K562 (cell line): ENCODE results near the gene TNRC6B. TPM values are rescaled to one million over a fixed set of nuclear protein-coding genes. Genes with fewer than 3 reads are reported as not detected.

Experiments used
- ATAC-seq: fragments of 200-7000 bp; cut with Tn5 transposase; 3 replicates; pipeline ENCODE4 v1.9.1; 2020; ENCODE audit warnings: moderate library complexity
- BruUV-seq: library from RNA; stranded (reverse); fragments of 400-500 nt; replicated peaks from 2 replicates; lab custom pipeline; 2021; lab: Mats Ljungman, UMichigan
- CTCF ChIA-PET: fragments of 300-600 bp; formaldehyde crosslinking; extraction: SDS; loops from one replicate; lab custom pipeline; 2021; ENCODE audit warnings: low intra/inter-chr PET ratio; lab: Yijun Ruan, JAX
- POLR2A ChIA-PET: fragments of 300-600, 350-650 bp; sonication (Branson Sonifier 250); formaldehyde crosslinking; extraction: SDS; loops from one replicate; lab custom pipeline; 2021; ENCODE audit warnings: antibody characterized with exemption, inconsistent platforms; lab: Yijun Ruan, JAX
- DNase-seq, 4 experiments: peaks; one replicate each; pipeline versions ENCODE4 v3.0.0 to v3.0.0-alpha.2; 2011 to 2018; ENCODE audit warnings: low spot score in 3 of 4, mixed read lengths in 3 of 4; ENCODE audit errors: extremely low read depth in 1 of 4
- FAIRE-seq: peaks from 2 replicates; lab custom pipeline; 2011; peaks lifted over from hg19 to GRCh38; lab: Jason Lieb, UNC
- H2AFZ ChIP-seq: 2 replicates; pipeline ENCODE4 v1.6.0; 2011; ENCODE audit warnings: low read depth, low read length, control low read depth, inconsistent platforms
- H3K27ac ChIP-seq: fragments of 200-600 bp; 3 replicates; pipeline ENCODE4 v1.8.0; 2011; ENCODE audit warnings: low read depth, mild to moderate bottlenecking, control low read depth, inconsistent platforms, low read length, moderate library complexity, mixed read lengths; ENCODE audit errors: extremely low read depth
- H3K27me3 ChIP-seq, 2 experiments: fragments of 300-600 bp in 1 of 2; 2 replicates in 1 of 2; 3 replicates in 1 of 2; pipeline versions ENCODE4 v1.6.0 to v1.8.0; 2011; ENCODE audit warnings: inconsistent platforms in 2 of 2, low read length in 2 of 2, mild to moderate bottlenecking in 1 of 2, mixed read lengths in 1 of 2, moderate library complexity in 1 of 2; ENCODE audit not compliant: control insufficient read depth in 2 of 2, insufficient read depth in 2 of 2
- H3K36me3 ChIP-seq: fragments of 300-600 bp; 3 replicates; pipeline ENCODE4 v1.8.0; 2011; ENCODE audit warnings: mild to moderate bottlenecking, low read length, inconsistent platforms; ENCODE audit not compliant: control insufficient read depth, insufficient read depth
- H3K4me1 ChIP-seq, 2 experiments: fragments of 200-600 bp in 1 of 2; replicated peaks in 1 of 2; 2 replicates in 1 of 2; 3 replicates in 1 of 2; pipeline versions ENCODE4 v1.5.1 to v1.8.0; 2011; ENCODE audit warnings: inconsistent platforms in 2 of 2, low read length in 2 of 2, mild to moderate bottlenecking in 1 of 2, mixed read lengths in 1 of 2, moderate library complexity in 1 of 2; ENCODE audit not compliant: control insufficient read depth in 2 of 2, insufficient read depth in 2 of 2
- H3K4me2 ChIP-seq: 2 replicates; pipeline ENCODE4 v1.6.1; 2011; ENCODE audit warnings: low read length, control low read depth, inconsistent platforms, mixed read lengths; ENCODE audit not compliant: insufficient read depth
- H3K4me3 ChIP-seq: fragments of 200-600 bp; sonication (generic), shearing (Covaris generic); 2 replicates; pipeline ENCODE4 v1.5.1; 2016; ENCODE audit warnings: control low read depth, inconsistent platforms
- H3K79me2 ChIP-seq: fragments of 200-600 bp; 3 replicates; pipeline ENCODE4 v1.8.0; 2011; ENCODE audit warnings: low read length, inconsistent platforms; ENCODE audit not compliant: control insufficient read depth, insufficient read depth
- H3K9ac ChIP-seq, 2 experiments: 2 replicates each; pipeline versions ENCODE4 v1.6.0 to v1.6.1; 2011; ENCODE audit warnings: low read depth in 2 of 2, low read length in 2 of 2, control low read depth in 1 of 2, inconsistent platforms in 1 of 2, mild to moderate bottlenecking in 1 of 2, mixed read lengths in 1 of 2; ENCODE audit not compliant: insufficient read depth in 1 of 2
- H3K9me1 ChIP-seq: one replicate; pipeline ENCODE4 v1.6.0; 2011; ENCODE audit warnings: inconsistent platforms, mild to moderate bottlenecking, low read length, moderate library complexity; ENCODE audit not compliant: control insufficient read depth, insufficient read depth
- H3K9me3 ChIP-seq: replicated peaks from 2 replicates; pipeline ENCODE4 v1.5.1; 2011; ENCODE audit warnings: low read depth, low read length, inconsistent platforms; ENCODE audit not compliant: control insufficient read depth, insufficient read depth
- H4K20me1 ChIP-seq: replicated peaks from 2 replicates; pipeline ENCODE4 v1.6.1; 2011; ENCODE audit warnings: low read length, inconsistent platforms, mixed read lengths; ENCODE audit not compliant: control insufficient read depth, insufficient read depth
- CCAR2 ChIP-seq: fragments of 200-400 bp; formaldehyde crosslinking; IDR thresholded peaks from 2 replicates; pipeline ENCODE4 v1.6.1; 2017; ENCODE audit warnings: mild to moderate bottlenecking, low read depth, low read length
- CEBPB ChIP-seq: fragments of 450-650 bp; IDR thresholded peaks from 2 replicates; pipeline ENCODE4 v1.6.1; 2016; ENCODE audit warnings: missing genetic modification characterization, missing compliant biosample characterization
- CREM ChIP-seq: IDR thresholded peaks from 2 replicates; pipeline ENCODE4 v1.6.1; 2014; ENCODE audit warnings: antibody characterized with exemption, low read depth
- RBM14 ChIP-seq: fragments of 200-400 bp; formaldehyde crosslinking; IDR thresholded peaks from 2 replicates; pipeline ENCODE4 v1.6.1; 2018; ENCODE audit warnings: low read depth, mild to moderate bottlenecking, low read length, moderate library complexity, borderline replicate concordance; ENCODE audit not compliant: insufficient read depth
- WGBS: fragments of 100-300 bp; shearing (Covaris generic); methylation state at CpG from one replicate; pipeline ENCODE4 v1.1.6; 2016; ENCODE audit warnings: low coverage, mixed read lengths; ENCODE audit not compliant: insufficient coverage; ENCODE audit errors: missing lambda C conversion rate; 5-methylcytosine and 5-hydroxymethylcytosine counted together
- in situ Hi-C: fragments of 300-500 bp; cut with MboI; formaldehyde crosslinking; loops from 4 replicates; pipeline ENCODE4 v1.15.0; 2018; ENCODE audit warnings: inconsistent platforms, mixed read lengths
- intact Hi-C: fragments of 100-400 bp; cut with micrococcal nuclease; formaldehyde crosslinking; loops from 2 replicates; pipeline ENCODE4 v1.14.2; 2022
- polyA plus RNA-seq, 8 experiments: library from polyadenylated mRNA; depleted of rRNA in 4 of 8; stranded (reverse) in 5 of 8; unstranded in 3 of 8; fragments of >200 nt; fragmentation: Nextera tagmentation in 2 of 8; fragmentation: Illumina TruSeq in 1 of 8; extraction: Ambion mirVana in 2 of 8; extraction: Trizol in 1 of 8; gene quantifications; 2 replicates each; pipeline versions ENCODE4 v1.2.1 to v1.2.3, GENCODE V29; 2011 to 2014; ENCODE audit warnings: inconsistent platforms in 1 of 8, missing spikeins in 1 of 8
- total RNA-seq, 7 experiments: library from RNA; depleted of rRNA in 6 of 7; stranded (reverse); fragments of >200 nt in 6 of 7; fragmentation: Illumina TruSeq in 2 of 7; extraction: Trizol in 2 of 7; gene quantifications; 2 replicates each; pipeline versions ENCODE4 v1.2.1 to v1.2.3, GENCODE V29; 2011 to 2021; ENCODE audit warnings: low replicate concordance in 1 of 7

The TNRC6B gene
- total and polyA plus RNA-seq, 9 of the 15 experiments (the other 6 are each of a cell fraction or from before 2014, with no cell fraction given), result 0.96 to 18.8 (median 10.8) TPM

GRCh38 chr22:40271440-40271839 lies 93.7 kb downstream of the TNRC6B start:
- ChIA-PET POLR2A (no interaction called here), CTCF (no interaction called here)
- no peaks in the 10 kb centered on the region for H4K20me1 ChIP-seq
- 0 out of 2 replicates have a peak, but pooled peaks have one; percentile 10 for TF ChIP-seq CEBPB (tag)
- TF ChIP-seq CCAR2, result no peak
- no peak overlapping the region for H3K27ac ChIP-seq
- H3K9ac ChIP-seq, result no peak overlapping the region
- 76% methylated on average over 3 of the region's 3 CpGs for WGBS
- peaks cover 39% of the 10 kb centered on the region; the same call in 2 of the 3 replicates for H3K36me3 ChIP-seq
- BruUV-seq, result no TSS peak
- intact Hi-C loops (no loop called here), in situ Hi-C loops (no loop called here)
- no peak overlapping the region for H3K4me3 ChIP-seq
- H3K9me1 ChIP-seq, result no peaks in the 10 kb centered on the region
- FAIRE-seq (no peak), DNase-seq (no peak), ATAC-seq (no peak)
- H3K27me3 ChIP-seq, result no peaks in the 10 kb centered on the region
- H3K9me3 ChIP-seq, result no peaks in the 10 kb centered on the region
- H2AFZ ChIP-seq, result no peak overlapping the region
- peaks cover 0 to 3% of the 10 kb centered on the region in 2 experiments; a peak in 1 of 5 replicates for H3K4me1 ChIP-seq
- H3K4me2 ChIP-seq, result no peak overlapping the region
- H3K79me2 ChIP-seq, result no peaks in the 10 kb centered on the region

- in situ Hi-C loops, result no loop called here
- H3K79me2 ChIP-seq, result no peaks in the 10 kb centered on the region
- intact Hi-C loops, result no loop called here
- 94% methylated on average over 5 of the region's 6 CpGs for WGBS
- POLR2A ChIA-PET, result no interaction called here
- TF ChIP-seq RBM14, result no peak
- TF ChIP-seq CREM, result no peak
- TF ChIP-seq, all 486 proteins: peak for 0
- no peak overlapping the region for H2AFZ ChIP-seq
- DNase-seq (no peak), ATAC-seq (no peak), FAIRE-seq (no peak)
- no peaks in the 10 kb centered on the region for H3K27me3 ChIP-seq
- H4K20me1 ChIP-seq, result no peaks in the 10 kb centered on the region
- H3K9me3 ChIP-seq, result no peaks in the 10 kb centered on the region
- H3K4me2 ChIP-seq, result no peak overlapping the region
- H3K9ac ChIP-seq, result peak overlapping the region in 1 of 2 experiments; percentile 58; a peak in 2 of 4 replicates
- H3K4me3 ChIP-seq, result no peak overlapping the region
- BruUV-seq, result no TSS peak
- peaks cover 42% of the 10 kb centered on the region; the same call in 2 of the 3 replicates for H3K36me3 ChIP-seq
- H3K9me1 ChIP-seq, result no peaks in the 10 kb centered on the region
- no peak overlapping the region for H3K27ac ChIP-seq
- CTCF ChIA-PET, result no interaction called here
- H3K4me1 ChIP-seq, result no peaks in the 10 kb centered on the region; a peak in 1 of 5 replicates
Measured at GRCh38 chr22:40273319-40273718, 95.6 kb downstream of the TNRC6B start.
